CD4-positive, alpha-beta memory T cell (primary cell): ENCODE results near the gene BEX1. TPM values are rescaled to one million over a fixed set of nuclear protein-coding genes. Genes with fewer than 3 reads are reported as not detected.

ENCODE experiments used
- CTCF ChIA-PET: fragments of 350-600 bp; sonication (Branson Sonifier 250); formaldehyde crosslinking; loops from one replicate; lab custom pipeline; 2021; ENCODE audit warnings: inconsistent platforms; ENCODE audit not compliant: partially characterized antibody; lab: Charles Lee
- POLR2A ChIA-PET: fragments of 350-600 bp; sonication (Branson Sonifier 250); formaldehyde crosslinking; loops from one replicate; lab custom pipeline; 2021; ENCODE audit not compliant: partially characterized antibody; lab: Charles Lee
- DNase-seq, 5 donors: peaks; one replicate each; pipeline versions ENCODE4 v3.0.0 to v3.0.0-alpha.2; 2020 to 2022; ENCODE audit warnings: mixed read lengths in 1 of 5
- H3K27ac ChIP-seq: one replicate; pipeline ENCODE4 v1.7.0; 2013; ENCODE audit warnings: low read depth, low read length
- H3K27me3 ChIP-seq: 2 replicates; pipeline ENCODE4 v1.7.0; 2013; ENCODE audit warnings: mild to moderate bottlenecking, low read length, moderate library complexity; ENCODE audit not compliant: insufficient read depth
- H3K36me3 ChIP-seq: 2 replicates; pipeline ENCODE4 v1.7.0; 2013; ENCODE audit warnings: mild to moderate bottlenecking, low read length, moderate library complexity; ENCODE audit not compliant: insufficient read depth
- H3K4me1 ChIP-seq: 2 replicates; pipeline ENCODE4 v1.7.0; 2013; ENCODE audit warnings: mild to moderate bottlenecking, low read length, moderate library complexity; ENCODE audit not compliant: insufficient read depth
- H3K4me3 ChIP-seq, 2 donors: one replicate each; pipeline ENCODE4 v1.7.0; 2013; ENCODE audit warnings: low read length in 2 of 2, mild to moderate bottlenecking in 1 of 2
- H3K9me3 ChIP-seq, 2 donors: one replicate each; pipeline ENCODE4 v1.7.0; 2013; ENCODE audit warnings: low read length in 2 of 2, control low read depth in 1 of 2; ENCODE audit not compliant: control insufficient read depth in 1 of 2
- H3K27ac Mint-ChIP-seq, 7 donors: one replicate each; pipeline ENCODE4 v1.8.0; 2020 to 2021; ENCODE audit warnings: mixed read lengths in 7 of 7, mild to moderate bottlenecking in 6 of 7, inconsistent platforms in 3 of 7, moderate library complexity in 3 of 7
- H3K27me3 Mint-ChIP-seq, 2 donors: one replicate each; pipeline ENCODE4 v1.8.0; 2020 to 2021; ENCODE audit warnings: mixed read lengths in 2 of 2
- H3K36me3 Mint-ChIP-seq, 2 donors: one replicate each; pipeline ENCODE4 v1.8.0; 2020 to 2021; ENCODE audit warnings: mixed read lengths in 2 of 2, inconsistent platforms in 1 of 2, mild to moderate bottlenecking in 1 of 2
- H3K4me1 Mint-ChIP-seq, 4 donors: one replicate each; pipeline ENCODE4 v1.8.0; 2020 to 2021; ENCODE audit warnings: mixed read lengths in 4 of 4, mild to moderate bottlenecking in 1 of 4
- H3K4me3 Mint-ChIP-seq, 8 donors: one replicate each; pipeline ENCODE4 v1.8.0; 2020 to 2021; ENCODE audit warnings: mixed read lengths in 8 of 8, mild to moderate bottlenecking in 7 of 8, moderate library complexity in 6 of 8, inconsistent platforms in 3 of 8
- H3K9me3 Mint-ChIP-seq, 8 donors: one replicate each; pipeline ENCODE4 v1.8.0; 2020 to 2021; ENCODE audit warnings: mixed read lengths in 8 of 8, mild to moderate bottlenecking in 5 of 8, inconsistent platforms in 3 of 8, moderate library complexity in 1 of 8
- intact Hi-C: fragments of 100-400 bp; cut with micrococcal nuclease; formaldehyde crosslinking; loops from one replicate; pipeline ENCODE4 v1.15.1; 2023
- polyA plus RNA-seq, 2 donors: library from polyadenylated mRNA; unstranded; fragments of 300-500 nt; fragmentation: Illumina TruSeq; gene quantifications; one replicate each; pipeline ENCODE4 v1.2.3, GENCODE V29; 2021
- total RNA-seq, 2 experiments: library from RNA; stranded (reverse); gene quantifications; one replicate each; pipeline ENCODE4 v1.2.3, GENCODE V29; 2021

The BEX1 gene
- total and polyA plus RNA-seq, 4 experiments from 2014 or later, result 0.50 TPM; not detected in 3

DNA sequence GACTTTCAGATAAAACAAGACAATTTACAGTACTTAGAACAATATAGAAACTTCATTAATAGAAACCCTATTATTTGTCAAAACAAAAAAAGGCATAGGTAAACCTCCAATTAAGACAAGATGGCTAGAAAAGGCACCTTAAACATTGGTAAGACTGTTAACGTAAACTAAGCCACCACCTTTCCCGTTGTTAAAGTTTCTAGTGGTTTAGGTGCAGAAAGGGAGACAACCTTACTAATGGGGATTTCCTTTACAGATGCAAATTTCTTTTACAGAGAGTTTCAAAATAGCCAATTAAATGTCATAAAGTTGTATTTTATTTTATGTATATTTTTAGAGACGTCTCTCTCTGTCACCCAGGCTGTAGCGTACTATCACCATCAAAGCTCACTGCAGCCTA is 36.5 kb upstream of the BEX1 start:
- Histone ChIP-seq H3K4me3 (no peak overlapping the region), H3K27me3 (no peaks in the 10 kb centered on the region), H3K36me3 (no peaks in the 10 kb centered on the region), H3K4me1 (no peaks in the 10 kb centered on the region), H3K9me3 (no peaks in the 10 kb centered on the region), H3K27ac (no peak overlapping the region)
- ChIA-PET CTCF (no interaction called here), POLR2A (no interaction called here)
- H3K27ac Mint-ChIP-seq, result no peak overlapping the region
- H3K27me3 Mint-ChIP-seq, result peaks cover 1 to 2% of the 10 kb centered on the region in 2 donors
- intact Hi-C loops, result no loop called here
- no peak overlapping the region for H3K4me3 Mint-ChIP-seq
- no peak for DNase-seq
- H3K36me3 Mint-ChIP-seq, result no peaks in the 10 kb centered on the region
- H3K9me3 Mint-ChIP-seq, result peaks cover 0 to 2% (median 0%) of the 10 kb centered on the region in 8 donors
- H3K4me1 Mint-ChIP-seq, result no peaks in the 10 kb centered on the region

DNA sequence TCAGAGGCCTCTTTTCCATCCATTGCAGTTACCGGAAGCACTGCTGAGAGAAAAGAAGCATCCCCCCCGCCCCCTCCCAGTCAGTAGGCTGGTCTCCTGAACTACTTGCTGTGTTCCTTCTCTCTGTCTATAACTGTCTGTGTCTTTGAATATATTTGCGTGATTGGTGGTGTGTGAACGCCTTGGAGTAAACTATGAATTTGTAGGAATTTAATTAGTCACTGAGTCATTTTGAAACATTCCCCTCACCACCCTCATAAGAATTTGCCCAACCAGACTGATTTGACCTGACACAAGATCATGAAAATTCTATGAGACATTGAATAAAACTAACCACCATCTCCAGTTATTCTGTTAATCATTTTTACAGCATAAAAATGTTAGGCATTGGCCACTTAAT is 35.7 kb upstream of the BEX1 start:
- no peaks in the 10 kb centered on the region for H3K36me3 Mint-ChIP-seq
- Histone ChIP-seq H3K9me3 (no peaks in the 10 kb centered on the region), H3K4me1 (no peaks in the 10 kb centered on the region), H3K4me3 (no peak overlapping the region), H3K27me3 (no peaks in the 10 kb centered on the region), H3K36me3 (no peaks in the 10 kb centered on the region), H3K27ac (no peak overlapping the region)
- H3K9me3 Mint-ChIP-seq, result no peaks in the 10 kb centered on the region
- H3K4me1 Mint-ChIP-seq, result no peaks in the 10 kb centered on the region
- H3K4me3 Mint-ChIP-seq, result no peak overlapping the region
- intact Hi-C loops, result no loop called here
- no peak overlapping the region for H3K27ac Mint-ChIP-seq
- CTCF ChIA-PET, result no interaction called here
- POLR2A ChIA-PET, result no interaction called here
- H3K27me3 Mint-ChIP-seq, result peaks cover 1 to 2% of the 10 kb centered on the region in 2 donors
- no peak for DNase-seq

DNA sequence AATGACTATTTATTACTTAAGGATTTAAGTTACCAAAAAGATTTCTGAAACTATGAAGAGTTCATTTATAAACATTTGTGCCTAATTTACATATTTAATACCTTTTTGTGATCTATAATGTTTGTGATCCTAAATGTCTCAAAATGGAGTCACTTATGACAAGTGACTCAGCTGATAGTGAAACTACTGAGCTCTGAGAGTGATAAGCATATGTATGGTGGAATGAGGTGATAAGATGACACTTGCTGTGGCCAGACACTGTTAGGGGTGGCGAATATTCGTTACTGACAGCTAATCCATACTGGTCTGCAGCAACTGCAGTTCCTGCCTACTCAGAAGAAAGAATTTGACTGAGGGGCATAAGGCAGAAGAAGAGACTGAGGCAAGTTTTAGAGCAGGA is 34.5 kb upstream of the BEX1 start:
- no peak overlapping the region for H3K27ac ChIP-seq
- no peaks in the 10 kb centered on the region for H3K9me3 ChIP-seq
- Mint-ChIP-seq H3K27me3 (peaks cover 1 to 2% of the 10 kb centered on the region in 2 donors), H3K36me3 (no peaks in the 10 kb centered on the region), H3K9me3 (no peaks in the 10 kb centered on the region), H3K4me3 (peak overlapping the region in 1 of 8 donors; percentile 2), H3K27ac (no peak overlapping the region), H3K4me1 (no peaks in the 10 kb centered on the region)
- intact Hi-C loops, result no loop called here
- H3K4me3 ChIP-seq, result no peak overlapping the region
- POLR2A ChIA-PET, result no interaction called here
- CTCF ChIA-PET, result no interaction called here
- H3K27me3 ChIP-seq, result no peaks in the 10 kb centered on the region
- H3K36me3 ChIP-seq, result no peaks in the 10 kb centered on the region
- H3K4me1 ChIP-seq, result no peaks in the 10 kb centered on the region
- no peak for DNase-seq

DNA sequence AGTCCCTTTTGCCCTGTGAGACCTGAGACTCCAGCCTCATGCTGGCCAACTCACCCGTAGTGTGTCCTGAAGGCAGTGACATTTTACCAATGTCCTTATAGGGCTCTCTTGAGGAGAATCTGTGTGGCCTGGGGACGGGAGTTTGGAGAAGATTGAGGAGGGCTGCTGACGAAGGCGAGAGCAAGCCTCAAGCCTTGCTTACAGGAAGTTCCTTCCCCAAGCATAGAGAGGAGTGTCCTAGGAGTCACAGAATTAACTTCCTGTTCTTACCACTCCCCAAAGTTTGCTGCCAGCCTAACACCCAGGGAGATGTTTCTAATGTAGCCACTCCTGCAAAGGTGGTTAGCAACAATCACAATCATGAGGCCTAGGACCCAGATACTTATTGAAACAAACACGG is 29.0 kb upstream of the BEX1 start, which contains the start of gene NXF3:
Gene NXF3, minus strand, starts transcription at position 202 of the 400 bp plus-strand sequence. Its CDS starts 120 bp downstream, at position 82.
- H3K27me3 ChIP-seq, result no peaks in the 10 kb centered on the region
- H3K9me3 Mint-ChIP-seq, result no peaks in the 10 kb centered on the region
- no peak within 1 kb of the TSS for H3K4me3 Mint-ChIP-seq
- no peaks in the 10 kb centered on the region for H3K36me3 ChIP-seq
- no peak within 1 kb of the TSS for H3K27ac ChIP-seq
- H3K9me3 ChIP-seq, result no peaks in the 10 kb centered on the region
- intact Hi-C loops, result no loop called here
- H3K27me3 Mint-ChIP-seq, result peaks cover 0 to 2% of the 10 kb centered on the region in 2 donors
- no peaks in the 10 kb centered on the region for H3K4me1 ChIP-seq
- no peaks in the 10 kb centered on the region for H3K4me1 Mint-ChIP-seq
- DNase-seq, result no peak
- ChIA-PET POLR2A (no interaction called here), CTCF (no interaction called here)
- no peak within 1 kb of the TSS for H3K4me3 ChIP-seq
- no peaks in the 10 kb centered on the region for H3K36me3 Mint-ChIP-seq
- H3K27ac Mint-ChIP-seq, result peak within 1 kb of the TSS in 1 of 7 donors; percentile 27

DNA sequence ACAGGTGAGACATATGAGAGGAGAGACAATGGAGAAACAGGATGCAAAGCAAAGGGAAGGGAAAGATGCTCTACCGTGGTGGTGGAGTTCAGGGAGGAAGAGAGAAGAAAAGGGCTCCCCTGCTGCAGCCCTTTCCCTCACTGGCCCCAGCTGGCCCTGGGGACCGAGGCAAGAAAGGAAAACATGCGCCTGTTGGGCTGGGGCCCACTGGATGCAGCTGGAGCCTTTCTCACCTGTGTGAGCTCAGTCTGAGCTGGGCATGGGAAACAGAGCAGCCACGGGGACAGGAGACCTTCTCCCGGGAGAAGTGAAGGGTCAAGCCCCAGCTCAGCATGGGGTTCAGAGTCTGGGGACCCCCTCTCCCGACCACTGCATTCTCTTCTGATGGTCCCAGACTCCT is 17.1 kb upstream of the BEX1 start:
- Mint-ChIP-seq H3K4me3 (no peak overlapping the region), H3K9me3 (no peaks in the 10 kb centered on the region), H3K4me1 (no peaks in the 10 kb centered on the region), H3K36me3 (no peaks in the 10 kb centered on the region), H3K27ac (no peak overlapping the region), H3K27me3 (peaks cover 0 to 1% of the 10 kb centered on the region in 2 donors)
- POLR2A ChIA-PET, result no interaction called here
- no peaks in the 10 kb centered on the region for H3K9me3 ChIP-seq
- intact Hi-C loops, result no loop called here
- CTCF ChIA-PET, result no interaction called here
- DNase-seq, result no peak
- no peaks in the 10 kb centered on the region for H3K4me1 ChIP-seq
- H3K27ac ChIP-seq, result no peak overlapping the region
- no peak overlapping the region for H3K4me3 ChIP-seq
- H3K27me3 ChIP-seq, result no peaks in the 10 kb centered on the region
- no peaks in the 10 kb centered on the region for H3K36me3 ChIP-seq

DNA sequence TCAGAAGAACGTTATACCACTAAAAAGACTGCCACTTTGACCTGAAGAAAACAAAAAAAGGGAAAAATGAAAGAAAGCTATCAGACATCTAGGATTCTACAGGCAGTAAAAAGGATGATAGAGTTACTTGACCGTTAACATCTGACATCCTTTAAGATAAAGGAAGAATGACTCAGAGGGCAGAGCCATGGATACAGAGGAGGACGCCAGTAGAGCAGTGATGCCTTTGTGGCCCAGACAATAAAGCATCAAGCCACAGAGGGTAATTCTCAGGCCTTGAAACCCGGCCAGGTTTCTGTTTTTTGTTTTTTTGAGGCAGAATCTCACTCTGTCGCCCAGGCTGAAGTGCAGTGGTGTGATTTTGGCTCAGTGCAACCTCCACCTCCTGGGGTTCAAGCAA is 9.5 kb upstream of the BEX1 start:
- intact Hi-C loops, result no loop called here
- no peak overlapping the region for H3K27ac ChIP-seq
- peaks cover 0 to 2% of the 10 kb centered on the region in 2 donors for H3K27me3 Mint-ChIP-seq
- ChIA-PET CTCF (no interaction called here), POLR2A (no interaction called here)
- no peaks in the 10 kb centered on the region for H3K36me3 ChIP-seq
- H3K27me3 ChIP-seq, result no peaks in the 10 kb centered on the region
- no peaks in the 10 kb centered on the region for H3K36me3 Mint-ChIP-seq
- no peaks in the 10 kb centered on the region for H3K9me3 Mint-ChIP-seq
- no peak overlapping the region for H3K27ac Mint-ChIP-seq
- H3K9me3 ChIP-seq, result no peaks in the 10 kb centered on the region
- H3K4me3 Mint-ChIP-seq, result no peak overlapping the region
- no peak overlapping the region for H3K4me3 ChIP-seq
- DNase-seq, result no peak
- H3K4me1 ChIP-seq, result no peaks in the 10 kb centered on the region
- no peaks in the 10 kb centered on the region for H3K4me1 Mint-ChIP-seq

DNA sequence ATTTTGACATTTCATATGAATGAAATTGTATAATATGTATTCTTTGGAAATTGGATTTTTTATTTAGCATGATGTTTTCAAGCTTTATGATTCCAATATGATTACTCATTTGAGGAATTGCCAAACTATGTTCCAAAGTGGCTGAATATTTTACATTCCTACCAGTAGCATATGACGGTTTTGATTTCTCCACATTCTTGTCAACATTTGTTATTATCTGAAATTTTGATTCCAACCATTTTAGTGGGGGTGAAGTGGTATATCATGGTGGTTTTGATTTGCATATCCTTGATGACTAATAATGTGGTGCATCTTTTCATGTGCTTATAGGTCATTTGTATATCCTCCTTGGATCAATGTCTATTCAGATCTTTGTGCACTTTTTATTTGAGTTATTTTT is 2.6 kb upstream of the BEX1 start:
- Mint-ChIP-seq H3K27ac (no peak overlapping the region), H3K4me3 (no peak overlapping the region), H3K27me3 (peaks cover 2 to 5% of the 10 kb centered on the region in 2 donors), H3K36me3 (no peaks in the 10 kb centered on the region), H3K4me1 (peaks cover 0 to 4% (median under 1%) of the 10 kb centered on the region in 4 donors), H3K9me3 (no peaks in the 10 kb centered on the region)
- H3K36me3 ChIP-seq, result no peaks in the 10 kb centered on the region
- H3K9me3 ChIP-seq, result no peaks in the 10 kb centered on the region
- intact Hi-C loops, result no loop called here
- H3K4me3 ChIP-seq, result no peak overlapping the region
- POLR2A ChIA-PET, result no interaction called here
- H3K27me3 ChIP-seq, result no peaks in the 10 kb centered on the region
- H3K27ac ChIP-seq, result no peak overlapping the region
- CTCF ChIA-PET, result no interaction called here
- no peaks in the 10 kb centered on the region for H3K4me1 ChIP-seq
- no peak for DNase-seq
